HepG2 (cell line): ENCODE measurements around the gene GFOD1. TPM values are rescaled to one million over a fixed set of nuclear protein-coding genes. Genes with fewer than 3 reads are reported as not detected.

Source experiments
- CEBPB ChIP-seq: IDR thresholded peaks from 2 replicates; pipeline ENCODE4 v1.6.1; 2011; ENCODE audit warnings: low read depth, low read length, improper control_type of control experiment, borderline replicate concordance
- ELF1 ChIP-seq: sonication (generic); formaldehyde crosslinking; IDR thresholded peaks from 2 replicates; pipeline ENCODE4 v1.4.0; 2020; ENCODE audit warnings: missing genetic modification reagents
- ONECUT2 ChIP-seq: sonication (generic); formaldehyde crosslinking; IDR thresholded peaks from 2 replicates; pipeline ENCODE4 v1.4.0; 2020; ENCODE audit warnings: missing genetic modification reagents
- SALL2 ChIP-seq: sonication (generic); formaldehyde crosslinking; IDR thresholded peaks from 2 replicates; pipeline ENCODE4 v1.8.1; 2023; ENCODE audit warnings: mild to moderate bottlenecking, missing genetic modification reagents, inconsistent platforms
- SCMH1 ChIP-seq: sonication (generic); formaldehyde crosslinking; IDR thresholded peaks from 2 replicates; pipeline ENCODE4 v1.9.0; 2021; ENCODE audit warnings: missing genetic modification reagents, mild to moderate bottlenecking, borderline replicate concordance
- SOX13 ChIP-seq, 3 experiments: fragments of 450-650 bp in 1 of 3; sonication (generic) in 1 of 3; formaldehyde crosslinking in 1 of 3; IDR thresholded peaks in 2 of 3; conservative IDR thresholded peaks in 1 of 3; 2 replicates each; pipeline versions ENCODE4 v1.5.0 to v1.6.1; 2016 to 2020; ENCODE audit warnings: antibody characterized with exemption in 1 of 3, mild to moderate bottlenecking in 1 of 3, missing compliant biosample characterization in 1 of 3, missing genetic modification reagents in 1 of 3, moderate library complexity in 1 of 3
- TGIF2 ChIP-seq: IDR thresholded peaks from 2 replicates; pipeline ENCODE4 v1.6.1; 2016; ENCODE audit warnings: control low read depth, missing compliant biosample characterization
- ZFAT ChIP-seq: sonication (generic); formaldehyde crosslinking; conservative IDR thresholded peaks from 2 replicates; pipeline ENCODE4 v1.8.1; 2023; ENCODE audit warnings: missing genetic modification reagents, inconsistent platforms
- ZFY ChIP-seq: sonication (generic); formaldehyde crosslinking; IDR thresholded peaks from 2 replicates; pipeline ENCODE4 v1.4.0; 2020; ENCODE audit warnings: missing genetic modification reagents
- ZSCAN21 ChIP-seq: sonication (generic); formaldehyde crosslinking; IDR thresholded peaks from 2 replicates; pipeline ENCODE4 v1.8.0; 2022; ENCODE audit warnings: mild to moderate bottlenecking, missing genetic modification reagents, moderate library complexity, borderline replicate concordance
- polyA plus RNA-seq, 8 experiments: library from polyadenylated mRNA; depleted of rRNA in 3 of 8; stranded (reverse) in 7 of 8; unstranded in 1 of 8; fragments of >200 nt; fragmentation: Illumina TruSeq in 4 of 8; extraction: Trizol in 4 of 8; gene quantifications; 2 replicates each; pipeline versions ENCODE4 v1.2.1 to v1.2.3, GENCODE V29; 2011 to 2016; ENCODE audit warnings: low read depth in 4 of 8, missing spikeins in 1 of 8, mixed read lengths in 1 of 8; ENCODE audit not compliant: insufficient read depth in 1 of 8
- total RNA-seq, 5 experiments: library from RNA; depleted of rRNA; stranded (reverse); fragments of >200 nt; fragmentation: Illumina TruSeq; extraction: Trizol; gene quantifications; 2 replicates each; pipeline ENCODE4 v1.2.3, GENCODE V29; 2016; ENCODE audit warnings: low read depth in 1 of 5
- TF ChIP-seq, protein P1 (sequence below): sonication (generic); formaldehyde crosslinking; IDR thresholded peaks from 2 replicates; pipeline ENCODE4 v1.5.1; 2020; ENCODE audit warnings: mild to moderate bottlenecking, missing genetic modification reagents, borderline replicate concordance
- TF ChIP-seq, protein P2 (sequence below): IDR thresholded peaks from 2 replicates; pipeline ENCODE4 v1.6.1; 2016; ENCODE audit warnings: missing biosample characterization, missing genetic modification reagents, low read depth
- TF ChIP-seq, protein P3 (sequence below): IDR thresholded peaks from 2 replicates; pipeline ENCODE4 v1.6.1; 2016; ENCODE audit warnings: mild to moderate bottlenecking
- TF ChIP-seq, protein P4 (sequence below): sonication (generic); formaldehyde crosslinking; IDR thresholded peaks from 2 replicates; pipeline ENCODE4 v1.4.0; 2020; ENCODE audit warnings: missing genetic modification reagents
- TF ChIP-seq, protein P5 (sequence below): sonication (generic); formaldehyde crosslinking; IDR thresholded peaks from 2 replicates; pipeline ENCODE4 v1.4.0; 2020; ENCODE audit warnings: missing genetic modification reagents

The GFOD1 gene
- total and polyA plus RNA-seq, 2 of the 13 experiments (the other 11 are each of a cell fraction or from before 2014, with no cell fraction given), result 1.9 to 6.4 TPM

DNA sequence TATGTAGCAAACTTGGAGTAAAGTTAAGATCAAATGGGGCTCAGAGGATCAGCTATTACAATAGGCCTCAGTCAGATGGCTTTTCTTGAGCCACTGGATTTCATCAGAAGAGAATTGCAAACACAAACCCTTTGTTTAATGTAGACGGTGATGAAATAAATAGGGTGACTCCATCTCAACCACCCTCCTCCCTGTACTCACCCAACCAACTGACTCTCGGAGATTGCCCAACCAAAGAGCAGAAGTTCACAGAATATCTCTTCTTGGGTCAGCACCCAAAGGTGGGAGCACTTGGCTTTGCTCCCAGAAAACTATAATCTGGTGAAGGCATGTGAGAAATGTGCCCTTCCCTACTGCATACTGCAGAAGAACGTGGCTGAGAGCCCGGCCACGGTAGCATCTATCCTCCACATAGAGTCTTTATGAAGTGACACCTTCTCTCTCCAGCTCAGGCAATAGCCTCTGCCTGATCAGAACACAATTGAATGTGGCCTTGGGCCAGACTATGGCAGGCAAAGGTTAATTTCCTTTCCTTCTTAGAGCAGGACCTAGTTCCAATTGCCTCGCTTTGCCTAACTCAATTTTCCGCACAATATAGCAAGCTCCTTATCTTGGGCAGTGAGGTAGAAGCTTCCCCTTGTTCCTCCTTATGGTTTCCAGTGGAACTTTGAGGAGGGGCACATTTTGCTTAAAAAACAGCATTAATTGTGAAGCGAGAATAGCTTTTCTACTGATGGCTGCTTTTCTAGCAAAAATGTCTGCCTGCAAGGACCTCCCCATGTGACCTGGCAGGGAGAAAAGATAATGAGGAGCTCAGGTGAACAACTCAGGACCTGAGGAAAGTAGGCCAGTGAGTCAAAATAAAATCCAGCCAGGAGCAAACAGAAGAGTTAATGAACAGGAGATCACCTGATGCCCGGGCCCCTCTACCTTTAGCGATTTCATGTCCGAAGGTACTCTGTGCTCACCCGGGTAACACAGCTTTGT is 79.4 kb downstream of the GFOD1 start (continued):
- TF ChIP-seq, protein P1, sequence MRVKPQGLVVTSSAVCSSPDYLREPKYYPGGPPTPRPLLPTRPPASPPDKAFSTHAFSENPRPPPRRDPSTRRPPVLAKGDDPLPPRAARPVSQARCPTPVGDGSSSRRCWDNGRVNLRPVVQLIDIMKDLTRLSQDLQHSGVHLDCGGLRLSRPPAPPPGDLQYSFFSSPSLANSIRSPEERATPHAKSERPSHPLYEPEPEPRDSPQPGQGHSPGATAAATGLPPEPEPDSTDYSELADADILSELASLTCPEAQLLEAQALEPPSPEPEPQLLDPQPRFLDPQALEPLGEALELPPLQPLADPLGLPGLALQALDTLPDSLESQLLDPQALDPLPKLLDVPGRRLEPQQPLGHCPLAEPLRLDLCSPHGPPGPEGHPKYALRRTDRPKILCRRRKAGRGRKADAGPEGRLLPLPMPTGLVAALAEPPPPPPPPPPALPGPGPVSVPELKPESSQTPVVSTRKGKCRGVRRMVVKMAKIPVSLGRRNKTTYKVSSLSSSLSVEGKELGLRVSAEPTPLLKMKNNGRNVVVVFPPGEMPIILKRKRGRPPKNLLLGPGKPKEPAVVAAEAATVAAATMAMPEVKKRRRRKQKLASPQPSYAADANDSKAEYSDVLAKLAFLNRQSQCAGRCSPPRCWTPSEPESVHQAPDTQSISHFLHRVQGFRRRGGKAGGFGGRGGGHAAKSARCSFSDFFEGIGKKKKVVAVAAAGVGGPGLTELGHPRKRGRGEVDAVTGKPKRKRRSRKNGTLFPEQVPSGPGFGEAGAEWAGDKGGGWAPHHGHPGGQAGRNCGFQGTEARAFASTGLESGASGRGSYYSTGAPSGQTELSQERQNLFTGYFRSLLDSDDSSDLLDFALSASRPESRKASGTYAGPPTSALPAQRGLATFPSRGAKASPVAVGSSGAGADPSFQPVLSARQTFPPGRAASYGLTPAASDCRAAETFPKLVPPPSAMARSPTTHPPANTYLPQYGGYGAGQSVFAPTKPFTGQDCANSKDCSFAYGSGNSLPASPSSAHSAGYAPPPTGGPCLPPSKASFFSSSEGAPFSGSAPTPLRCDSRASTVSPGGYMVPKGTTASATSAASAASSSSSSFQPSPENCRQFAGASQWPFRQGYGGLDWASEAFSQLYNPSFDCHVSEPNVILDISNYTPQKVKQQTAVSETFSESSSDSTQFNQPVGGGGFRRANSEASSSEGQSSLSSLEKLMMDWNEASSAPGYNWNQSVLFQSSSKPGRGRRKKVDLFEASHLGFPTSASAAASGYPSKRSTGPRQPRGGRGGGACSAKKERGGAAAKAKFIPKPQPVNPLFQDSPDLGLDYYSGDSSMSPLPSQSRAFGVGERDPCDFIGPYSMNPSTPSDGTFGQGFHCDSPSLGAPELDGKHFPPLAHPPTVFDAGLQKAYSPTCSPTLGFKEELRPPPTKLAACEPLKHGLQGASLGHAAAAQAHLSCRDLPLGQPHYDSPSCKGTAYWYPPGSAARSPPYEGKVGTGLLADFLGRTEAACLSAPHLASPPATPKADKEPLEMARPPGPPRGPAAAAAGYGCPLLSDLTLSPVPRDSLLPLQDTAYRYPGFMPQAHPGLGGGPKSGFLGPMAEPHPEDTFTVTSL (CRISPR knock-in tag), result peak; percentile 84
- TF ChIP-seq ONECUT2 (CRISPR knock-in tag) (0 out of 2 replicates have a peak, but pooled peaks have one; percentile 38), ELF1 (no peak), ZFY (peak; percentile 52; the same call in 1 of the 2 replicates), SALL2 (CRISPR knock-in tag) (peak; percentile 77; the same call in 1 of the 2 replicates), ZSCAN21 (no peak), TGIF2 (CRISPR knock-in tag) (peak; percentile 29; the same call in 1 of the 2 replicates), CEBPB (peak; percentile 99), ZFAT (no peak), SCMH1 (CRISPR knock-in tag) (no peak), SOX13 (IDR thresholded peaks at IDR 0.05) (peak; percentile 97), SOX13 (CRISPR knock-in tag; conservative IDR thresholded peaks at IDR 0.05 in 1 of 2, IDR thresholded peaks at IDR 0.05 in 1 of 2) (peak in 1 of 2 experiments; percentile 98; a peak in 2 of 4 replicates)
- TF ChIP-seq, protein P2, sequence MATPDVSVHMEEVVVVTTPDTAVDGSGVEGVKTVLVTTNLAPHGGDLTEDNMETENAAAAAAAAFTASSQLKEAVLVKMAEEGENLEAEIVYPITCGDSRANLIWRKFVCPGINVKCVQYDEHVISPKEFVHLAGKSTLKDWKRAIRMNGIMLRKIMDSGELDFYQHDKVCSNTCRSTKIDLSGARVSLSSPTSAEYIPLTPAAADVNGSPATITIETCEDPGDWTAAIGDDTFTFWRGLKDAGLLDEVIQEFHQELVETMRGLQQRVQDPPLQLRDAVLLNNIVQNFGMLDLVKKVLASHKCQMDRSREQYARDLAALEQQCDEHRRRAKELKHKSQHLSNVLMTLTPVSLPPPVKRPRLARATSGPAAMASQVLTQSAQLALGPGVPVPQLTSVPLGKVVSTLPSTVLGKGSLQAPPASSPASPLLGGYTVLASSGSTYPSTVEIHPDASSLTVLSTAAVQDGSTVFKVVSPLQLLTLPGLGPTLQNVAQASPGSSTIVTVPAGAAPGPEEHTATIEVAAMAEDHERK (CRISPR knock-in tag), result peak; percentile 11; the same call in 1 of the 2 replicates
- TF ChIP-seq, protein P3, sequence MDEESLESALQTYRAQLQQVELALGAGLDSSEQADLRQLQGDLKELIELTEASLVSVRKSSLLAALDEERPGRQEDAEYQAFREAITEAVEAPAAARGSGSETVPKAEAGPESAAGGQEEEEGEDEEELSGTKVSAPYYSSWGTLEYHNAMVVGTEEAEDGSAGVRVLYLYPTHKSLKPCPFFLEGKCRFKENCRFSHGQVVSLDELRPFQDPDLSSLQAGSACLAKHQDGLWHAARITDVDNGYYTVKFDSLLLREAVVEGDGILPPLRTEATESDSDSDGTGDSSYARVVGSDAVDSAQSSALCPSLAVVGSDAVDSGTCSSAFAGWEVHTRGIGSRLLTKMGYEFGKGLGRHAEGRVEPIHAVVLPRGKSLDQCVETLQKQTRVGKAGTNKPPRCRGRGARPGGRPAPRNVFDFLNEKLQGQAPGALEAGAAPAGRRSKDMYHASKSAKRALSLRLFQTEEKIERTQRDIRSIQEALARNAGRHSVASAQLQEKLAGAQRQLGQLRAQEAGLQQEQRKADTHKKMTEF (CRISPR knock-in tag), result peak; percentile 94; the same call in 1 of the 2 replicates
- TF ChIP-seq, protein P4, sequence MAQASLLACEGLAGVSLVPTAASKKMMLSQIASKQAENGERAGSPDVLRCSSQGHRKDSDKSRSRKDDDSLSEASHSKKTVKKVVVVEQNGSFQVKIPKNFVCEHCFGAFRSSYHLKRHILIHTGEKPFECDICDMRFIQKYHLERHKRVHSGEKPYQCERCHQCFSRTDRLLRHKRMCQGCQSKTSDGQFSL (CRISPR knock-in tag), result no peak
- TF ChIP-seq, protein P5, sequence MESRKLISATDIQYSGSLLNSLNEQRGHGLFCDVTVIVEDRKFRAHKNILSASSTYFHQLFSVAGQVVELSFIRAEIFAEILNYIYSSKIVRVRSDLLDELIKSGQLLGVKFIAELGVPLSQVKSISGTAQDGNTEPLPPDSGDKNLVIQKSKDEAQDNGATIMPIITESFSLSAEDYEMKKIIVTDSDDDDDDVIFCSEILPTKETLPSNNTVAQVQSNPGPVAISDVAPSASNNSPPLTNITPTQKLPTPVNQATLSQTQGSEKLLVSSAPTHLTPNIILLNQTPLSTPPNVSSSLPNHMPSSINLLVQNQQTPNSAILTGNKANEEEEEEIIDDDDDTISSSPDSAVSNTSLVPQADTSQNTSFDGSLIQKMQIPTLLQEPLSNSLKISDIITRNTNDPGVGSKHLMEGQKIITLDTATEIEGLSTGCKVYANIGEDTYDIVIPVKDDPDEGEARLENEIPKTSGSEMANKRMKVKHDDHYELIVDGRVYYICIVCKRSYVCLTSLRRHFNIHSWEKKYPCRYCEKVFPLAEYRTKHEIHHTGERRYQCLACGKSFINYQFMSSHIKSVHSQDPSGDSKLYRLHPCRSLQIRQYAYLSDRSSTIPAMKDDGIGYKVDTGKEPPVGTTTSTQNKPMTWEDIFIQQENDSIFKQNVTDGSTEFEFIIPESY (CRISPR knock-in tag), result peak; percentile 41; the same call in 1 of the 2 replicates
